GM21423 (cell line): ENCODE measurements around the gene CDKL5.
"Not testable (repeated sequence)": the region's sequence is repeated elsewhere in the genome, so short reads cannot be mapped to it uniquely, and the experiment has no call there.

Experiments used
- ATAC-seq: cut with Tn5 transposase; IDR thresholded peaks from one replicate; pipeline ENCODE4 v1.9.1; 2021; ENCODE audit warnings: mild to moderate bottlenecking, moderate library complexity; ENCODE audit not compliant: unreplicated experiment

CDKL5 gene

DNA sequence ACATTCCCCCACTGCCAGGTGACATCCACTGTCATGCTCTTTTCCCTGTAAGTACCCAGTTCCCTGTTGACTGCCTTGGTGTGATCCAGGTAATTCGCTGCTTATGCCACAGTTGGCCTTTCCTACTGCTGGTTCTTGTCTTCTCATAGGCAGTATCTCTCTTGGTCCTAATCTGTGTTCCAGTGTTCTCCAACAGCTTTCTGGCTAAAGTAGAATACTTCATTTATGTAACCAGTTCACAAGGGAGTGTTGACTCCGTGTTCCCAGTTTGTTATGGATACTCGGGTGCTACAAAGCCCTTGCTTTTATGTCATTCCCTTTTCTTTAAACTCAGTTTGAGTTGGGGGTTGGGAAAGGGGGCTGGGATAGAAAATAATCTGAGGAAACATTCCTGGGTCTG, 148.1 kb downstream of the CDKL5 start:
- no peak for ATAC-seq

DNA sequence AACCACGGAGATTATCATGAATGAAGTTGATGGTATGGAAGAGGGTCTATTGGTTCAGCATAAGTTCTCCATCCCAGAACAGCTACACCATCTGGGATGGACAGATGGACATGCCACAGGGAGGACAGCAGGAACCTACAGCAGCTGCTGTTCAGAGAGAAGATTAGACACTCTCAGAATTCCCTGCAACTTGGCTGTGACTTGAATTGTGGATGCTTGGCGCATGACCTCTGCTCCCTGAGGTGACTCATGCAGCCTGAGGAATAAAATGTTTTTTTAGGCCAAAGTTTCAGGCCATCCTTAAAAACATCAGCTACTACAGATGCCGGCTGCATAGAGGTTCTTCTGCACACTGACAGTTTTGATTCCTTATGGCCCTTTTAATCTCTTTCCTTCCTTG, 149.2 kb downstream of the CDKL5 start:
- ATAC-seq, result no peak

DNA sequence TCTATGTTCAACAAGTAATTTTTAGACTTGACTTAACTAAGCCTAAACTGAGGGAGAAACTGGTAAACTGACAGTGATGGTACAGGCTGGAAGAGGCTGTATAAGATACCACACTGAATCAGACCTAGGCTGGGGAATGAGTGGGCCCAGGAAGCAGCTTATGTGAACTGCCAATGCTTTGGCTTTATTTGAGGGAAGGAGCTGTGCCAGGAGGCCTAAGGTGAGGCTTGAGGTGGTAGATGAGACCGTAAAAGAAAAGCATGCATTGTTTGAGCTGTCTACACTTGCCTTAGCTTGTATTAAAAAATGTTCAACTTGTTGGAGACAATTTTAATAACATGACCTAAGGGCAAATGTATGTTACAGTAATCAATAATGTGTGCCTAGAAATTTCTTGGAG, 150.3 kb downstream of the CDKL5 start:
- ATAC-seq, result no peak

DNA sequence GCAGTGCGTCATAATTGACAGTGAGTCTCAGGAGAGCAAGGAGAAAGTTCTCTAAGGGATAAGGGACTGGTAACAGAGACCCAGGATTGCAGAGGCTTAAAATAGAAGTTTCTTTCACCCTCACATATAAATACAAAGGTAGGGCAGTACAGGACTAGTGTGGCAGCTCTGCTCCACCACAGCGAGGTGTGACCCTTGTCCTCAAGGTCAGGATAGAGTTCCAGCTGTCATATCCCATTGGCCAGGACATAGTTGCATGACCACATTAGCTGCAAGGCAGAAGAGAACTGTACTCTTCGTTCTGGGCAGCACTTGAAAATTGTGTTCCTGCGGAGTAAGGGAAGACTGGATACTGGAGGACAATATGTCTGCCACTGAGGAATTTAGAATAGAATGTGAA, 152.0 kb downstream of the CDKL5 start:
- ATAC-seq, result no peak

DNA sequence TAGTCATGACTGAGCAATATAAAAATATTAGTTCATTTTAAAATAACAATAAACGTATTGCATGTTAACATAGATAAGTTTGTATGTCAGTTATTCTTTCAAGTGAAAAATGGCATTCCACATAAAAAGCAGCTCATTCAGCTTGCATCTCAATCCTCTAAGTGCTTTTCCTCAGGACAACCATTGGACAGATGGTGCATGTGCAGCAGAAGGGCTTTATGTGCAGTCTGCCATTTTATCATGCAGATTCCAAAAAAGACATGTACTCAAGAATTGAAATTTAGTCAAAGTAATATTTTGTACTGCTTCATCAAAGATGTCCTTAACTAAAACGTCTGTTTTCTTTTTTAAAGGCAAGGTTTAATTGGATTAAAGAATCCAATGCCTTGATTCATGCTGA, 153.1 kb downstream of the CDKL5 start:
- ATAC-seq, result no peak

DNA sequence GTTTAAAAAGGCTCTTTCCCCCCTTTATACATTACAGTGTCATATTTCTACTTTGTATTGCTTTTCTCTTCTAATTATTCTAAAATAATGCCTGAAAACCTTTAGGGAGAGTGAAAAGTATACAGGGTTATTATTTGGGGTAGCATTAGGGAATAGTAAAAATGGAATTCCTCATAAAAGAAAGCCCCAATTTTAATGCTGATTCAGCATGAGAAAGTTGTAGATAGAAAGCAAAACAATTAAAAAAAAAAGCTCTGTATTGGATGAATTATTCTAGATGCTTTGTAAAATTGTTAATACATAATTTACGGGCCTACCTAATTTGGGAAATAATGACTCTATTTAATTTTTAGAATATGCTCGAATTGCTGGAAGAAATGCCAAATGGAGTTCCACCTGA, 154.1 kb downstream of the CDKL5 start:
- ATAC-seq, result no peak

DNA sequence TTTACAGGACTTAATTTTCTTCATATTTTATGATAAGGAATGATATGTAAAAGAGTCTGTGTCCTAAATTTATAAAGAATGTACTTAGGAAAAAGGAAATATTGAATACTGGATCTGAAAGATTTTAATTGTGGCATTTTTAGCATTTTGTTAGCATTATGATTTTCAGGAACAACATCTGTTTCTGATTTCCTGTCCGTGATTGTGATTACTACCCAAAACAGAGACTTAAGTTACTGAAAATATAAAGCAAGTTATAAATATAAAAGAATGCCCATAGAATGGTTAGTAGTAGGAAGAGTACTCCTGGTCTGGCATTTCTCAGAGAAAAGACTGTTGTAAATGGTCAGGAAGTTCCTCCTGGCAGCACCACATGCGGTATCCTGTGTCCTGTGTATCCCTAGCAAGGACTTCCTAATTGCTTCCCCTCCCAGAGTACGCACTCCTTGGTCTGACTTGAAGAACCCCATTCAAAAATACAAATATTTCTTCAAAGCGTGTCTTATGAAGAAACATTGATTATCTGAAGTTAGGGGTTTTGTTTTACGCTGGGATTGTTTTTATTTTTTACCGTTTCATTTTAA, 157.6 kb downstream of the CDKL5 start:
- no peak for ATAC-seq

DNA sequence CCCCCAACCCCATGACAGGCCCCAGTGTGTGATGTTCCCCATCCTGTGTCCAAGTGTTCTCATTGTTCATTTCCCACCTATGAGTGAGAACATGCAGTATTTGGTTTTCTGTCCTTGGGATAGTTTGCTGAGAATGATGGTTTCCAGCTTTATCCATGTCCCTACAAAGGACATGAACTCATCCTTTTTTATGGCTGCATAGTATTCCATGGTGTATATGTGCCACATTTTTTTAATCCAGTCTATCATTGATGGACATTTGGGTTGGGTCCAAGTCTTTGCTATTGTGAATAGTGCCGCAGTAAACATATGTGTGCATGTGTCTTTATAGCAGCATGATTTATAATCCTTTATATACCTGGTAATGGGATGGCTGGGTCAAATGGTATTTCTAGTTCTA, 163.9 kb downstream of the CDKL5 start:
- not testable (repeated sequence) for ATAC-seq

DNA sequence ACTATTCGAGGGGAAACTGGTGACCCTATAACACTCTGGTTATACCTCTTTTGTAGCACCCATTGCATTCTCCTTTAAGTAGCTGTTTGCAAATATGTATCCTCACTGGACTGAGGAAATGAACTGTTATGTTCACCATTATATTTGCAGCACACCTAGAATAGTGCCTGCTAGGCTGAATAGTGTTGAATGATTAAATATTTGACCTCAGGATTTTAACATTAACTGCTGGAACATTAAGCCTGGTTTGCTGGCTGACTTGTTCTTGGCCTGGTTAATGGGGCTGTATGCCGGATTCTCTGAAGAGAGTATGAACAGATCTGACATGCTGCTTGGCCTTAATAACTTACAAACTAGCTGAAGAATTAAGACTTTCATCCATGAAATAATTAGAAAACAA, 166.4 kb downstream of the CDKL5 start:
- ATAC-seq, result no peak

DNA sequence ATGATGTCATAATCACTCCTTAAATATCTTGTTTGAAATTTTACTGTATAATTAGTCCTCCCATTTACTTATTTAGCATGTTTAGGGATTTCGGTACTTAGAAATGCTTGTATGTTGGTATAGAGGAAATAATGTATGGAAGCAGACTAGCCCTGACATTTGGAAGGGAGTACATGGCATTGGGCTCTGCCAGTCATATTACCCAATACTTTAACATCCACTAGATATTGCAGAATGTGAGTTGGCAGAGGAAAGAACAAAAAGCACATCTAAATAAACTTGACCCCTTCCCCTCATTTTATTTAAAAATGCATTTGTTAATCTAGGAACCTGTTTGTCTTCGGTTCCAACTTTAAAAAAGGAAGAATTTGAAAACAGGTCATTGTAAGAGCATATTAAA, 168.7 kb downstream of the CDKL5 start:
- ATAC-seq, result no peak

DNA sequence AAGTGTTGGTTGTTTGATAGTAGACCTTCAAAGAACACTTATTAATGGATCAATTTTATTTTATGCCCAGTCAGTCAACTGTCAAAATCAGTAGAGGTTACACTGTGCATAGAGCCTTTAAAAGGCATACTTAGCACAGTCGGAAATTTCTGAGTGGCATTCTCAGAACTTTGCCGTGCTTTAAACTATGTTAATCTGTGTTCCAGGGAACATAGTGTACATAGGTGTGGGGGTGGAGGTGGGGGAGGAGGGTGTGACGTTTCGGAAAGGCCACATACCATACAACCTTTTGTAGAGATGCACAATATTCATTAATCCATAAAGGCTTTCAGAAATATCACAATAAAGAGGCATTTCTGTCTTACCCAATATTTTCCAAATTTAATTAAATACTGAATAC, 170.7 kb downstream of the CDKL5 start:
- no peak for ATAC-seq

DNA sequence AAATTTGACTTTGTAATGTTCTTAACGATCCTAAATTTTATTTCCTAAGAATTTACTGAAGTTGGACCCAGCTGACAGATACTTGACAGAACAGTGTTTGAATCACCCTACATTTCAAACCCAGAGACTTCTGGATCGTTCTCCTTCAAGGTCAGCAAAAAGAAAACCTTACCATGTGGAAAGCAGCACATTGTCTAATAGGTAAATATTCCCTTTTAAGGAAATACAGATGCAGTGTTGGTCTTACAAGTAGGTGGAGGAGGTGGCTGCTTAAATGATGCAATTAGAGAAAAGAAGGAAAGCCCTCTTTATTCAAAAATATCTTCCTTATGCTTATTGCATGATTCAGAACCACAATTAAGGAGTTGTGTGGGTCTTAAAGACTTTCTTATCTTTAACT, 173.0 kb downstream of the CDKL5 start:
- no peak for ATAC-seq

DNA sequence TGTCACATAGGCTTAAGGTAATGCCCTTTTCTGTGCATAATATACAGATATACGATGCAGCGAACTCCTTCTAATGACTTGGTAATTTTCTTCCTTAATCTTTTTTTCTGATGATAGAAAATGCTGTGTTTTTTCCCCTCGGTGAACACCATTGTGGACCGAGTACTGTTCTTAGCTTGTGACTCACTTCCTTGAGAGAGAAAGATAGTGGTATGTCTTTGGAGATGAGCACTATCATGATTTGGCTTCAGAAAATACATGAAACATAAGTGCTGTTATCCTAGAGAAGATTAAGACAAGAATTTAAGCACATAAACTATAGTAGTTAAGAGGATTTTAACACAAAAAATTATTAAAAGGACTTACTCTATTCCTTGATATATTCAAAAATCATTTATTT, 182.6 kb downstream of the CDKL5 start:
- ATAC-seq, result no peak

DNA sequence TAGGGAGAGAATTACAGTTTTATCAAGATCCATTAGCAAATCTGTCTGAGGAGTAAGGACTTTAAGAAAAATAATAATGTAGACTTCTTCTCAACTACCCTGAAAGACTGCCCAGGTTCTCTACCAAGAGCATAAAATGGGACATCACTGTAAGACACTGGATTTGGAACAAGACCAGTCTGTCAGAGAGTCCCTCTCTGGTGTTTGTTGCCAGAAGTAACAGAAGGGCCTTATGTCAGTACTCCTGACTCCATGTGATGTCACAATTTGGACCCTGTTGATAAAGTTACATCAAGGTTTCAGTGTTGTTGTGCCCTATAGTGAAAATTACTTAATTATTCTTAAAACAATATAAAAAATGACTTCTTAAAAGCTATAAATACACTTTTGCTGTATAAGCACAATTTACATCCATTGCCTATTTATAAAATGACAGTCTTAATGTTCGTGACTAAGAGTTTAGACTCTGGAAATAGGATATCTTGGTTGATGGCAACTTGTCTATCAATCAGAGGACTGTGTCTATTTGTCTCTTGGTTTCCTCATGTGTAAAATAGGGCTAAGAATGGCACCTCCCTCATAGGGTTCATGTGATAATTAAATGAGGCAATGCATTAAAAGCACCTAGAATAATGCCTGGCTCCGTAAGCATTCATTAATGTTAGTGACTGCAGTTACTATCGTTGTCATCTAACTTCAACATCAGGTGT, 188.7 kb downstream of the CDKL5 start:
- no peak for ATAC-seq

DNA sequence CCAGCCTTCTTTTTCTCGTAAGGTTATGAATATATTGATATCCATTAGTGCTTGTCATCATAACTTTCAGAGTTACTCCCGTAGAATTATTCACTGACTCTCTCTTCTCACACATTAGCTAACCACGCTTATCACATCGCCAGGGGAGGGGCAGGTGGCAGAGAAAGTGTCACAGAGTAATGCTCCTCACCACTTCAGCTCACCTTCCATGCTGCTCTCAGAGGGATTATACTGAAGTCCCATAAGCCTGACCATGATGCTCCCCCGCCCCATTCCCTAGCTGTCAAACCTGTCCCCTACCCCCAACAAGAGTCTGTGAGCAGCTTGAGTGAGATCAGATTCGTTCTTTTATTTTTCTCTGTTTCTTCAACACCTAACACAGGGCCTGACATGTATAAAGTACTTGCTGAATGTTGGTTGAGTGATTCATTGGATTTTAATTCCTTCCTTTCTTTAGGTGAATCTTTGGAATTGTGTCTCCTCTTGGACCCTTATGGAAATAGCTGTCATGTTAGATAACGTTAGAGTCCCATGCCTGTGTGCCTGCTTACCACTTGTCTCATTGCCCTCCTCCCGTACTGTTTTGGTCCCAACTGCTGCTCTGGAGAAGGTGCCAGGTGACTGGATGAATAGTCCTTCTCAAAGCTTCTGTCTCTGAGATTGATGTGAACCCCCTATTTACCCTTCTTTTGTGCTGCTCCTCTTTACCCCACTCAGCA, 191.4 kb downstream of the CDKL5 start:
- ATAC-seq, result no peak

DNA sequence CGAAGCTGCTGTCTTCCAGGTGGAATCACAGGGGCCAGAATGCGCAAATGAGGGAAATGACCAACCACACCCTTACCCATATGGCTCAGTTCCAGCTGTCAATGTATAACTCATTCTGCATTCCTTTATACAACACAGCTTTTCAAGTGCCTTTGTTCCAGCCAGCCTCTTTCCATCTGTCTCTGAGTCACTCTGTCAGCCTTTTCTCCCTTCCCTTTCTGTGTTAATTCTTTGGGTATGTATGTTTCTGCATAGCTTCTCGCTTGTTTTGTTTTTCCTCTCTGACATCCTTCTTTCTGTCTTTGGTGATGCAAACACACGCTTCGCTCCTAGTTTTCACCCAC, 192.0 kb downstream of the CDKL5 start:
- no peak for ATAC-seq

DNA sequence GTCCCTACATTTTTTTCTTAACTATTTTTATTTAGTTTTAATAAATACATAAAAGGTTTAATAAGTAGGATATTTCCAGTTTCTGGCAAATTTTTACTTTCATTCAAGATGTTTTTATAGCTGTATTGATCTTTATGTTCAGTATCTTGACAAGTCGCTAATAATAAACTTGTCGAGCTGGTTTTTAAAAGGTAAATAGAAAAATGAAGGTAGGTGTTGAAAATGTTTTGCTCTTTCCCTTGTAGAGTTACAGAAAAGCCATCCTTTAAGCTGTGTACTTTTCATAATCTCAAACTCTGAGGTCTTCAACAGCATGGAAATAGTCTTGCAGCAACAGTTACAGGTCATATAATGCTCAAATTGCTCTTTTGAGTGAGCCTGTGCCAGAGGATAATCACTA, 193.9 kb downstream of the CDKL5 start:
- ATAC-seq, result no peak

DNA sequence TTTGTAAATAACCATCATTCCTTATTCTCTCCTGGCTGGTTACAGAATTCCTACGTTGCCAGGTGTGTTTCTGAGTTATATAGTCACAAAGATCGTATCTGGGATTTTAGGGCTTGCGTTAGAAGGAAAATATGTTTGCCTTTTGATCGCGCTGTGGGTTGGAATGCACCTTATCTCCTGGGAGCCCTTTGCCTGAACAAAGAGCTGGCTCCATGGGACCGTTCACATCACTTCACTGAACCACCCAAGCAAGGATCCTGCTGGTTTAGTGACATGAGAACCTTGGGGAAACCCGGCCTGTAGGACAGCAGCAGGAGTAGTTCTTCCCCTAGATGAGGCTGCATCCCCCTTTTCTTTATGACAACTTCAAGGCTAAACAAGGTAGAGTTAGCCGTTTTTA, 194.9 kb downstream of the CDKL5 start:
- no peak for ATAC-seq

DNA sequence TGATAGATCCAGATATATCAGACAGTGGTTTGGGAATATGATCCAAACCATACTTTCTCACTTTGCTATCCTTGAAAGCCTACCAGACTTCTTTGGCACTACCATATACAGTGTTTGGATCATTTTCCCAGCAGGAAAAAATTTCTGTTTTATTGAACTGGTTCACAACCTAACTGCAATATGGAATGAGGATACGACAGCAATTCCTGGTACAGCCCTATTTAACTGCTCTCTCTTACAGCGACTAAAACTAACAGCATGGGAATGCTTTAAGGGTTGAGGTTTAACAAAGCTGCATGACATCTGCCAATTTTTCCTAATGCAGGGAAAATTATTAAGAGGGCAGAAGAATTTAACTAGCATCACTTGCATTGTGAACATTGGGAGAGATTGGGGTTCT, 199.2 kb downstream of the CDKL5 start:
- ATAC-seq, result no peak

DNA sequence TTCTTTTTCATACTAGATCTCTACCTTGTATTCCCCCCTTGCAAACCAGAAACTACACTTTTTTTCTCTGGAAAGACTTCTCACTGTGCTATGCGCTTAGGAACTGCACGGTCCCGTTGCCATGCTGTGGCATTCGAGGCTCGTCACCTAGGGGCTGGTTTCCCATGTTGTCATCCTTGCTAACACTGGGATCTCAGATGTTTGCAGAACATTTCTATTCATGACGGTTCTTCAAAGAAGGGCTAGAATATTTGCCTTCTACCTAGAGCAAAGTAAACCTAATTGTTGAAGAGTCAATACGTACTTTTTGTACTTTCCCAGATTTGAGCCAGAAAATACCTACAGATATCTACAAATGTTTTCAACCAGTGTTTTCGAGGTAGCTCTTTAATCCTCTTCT, 205.5 kb downstream of the CDKL5 start:
- no peak for ATAC-seq

DNA sequence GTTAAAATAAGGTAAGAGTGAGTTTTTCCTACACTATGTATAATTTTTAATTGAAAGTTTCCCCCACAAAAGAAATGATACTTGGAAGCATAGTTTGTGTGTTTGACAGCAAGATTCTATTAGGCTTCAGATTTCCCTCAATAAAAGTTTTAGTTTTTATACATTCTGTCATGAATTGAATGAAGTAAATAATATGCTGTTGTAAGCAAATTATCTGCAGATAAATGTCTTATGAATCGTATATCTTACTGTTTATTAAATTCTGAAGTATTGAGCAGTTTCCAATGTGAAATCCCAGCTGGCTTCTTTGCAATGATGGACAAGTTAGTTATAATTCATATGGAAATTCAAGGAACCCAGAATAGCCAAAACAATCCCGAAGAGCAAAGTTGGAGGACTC, 213.0 kb downstream of the CDKL5 start:
- no peak for ATAC-seq

DNA sequence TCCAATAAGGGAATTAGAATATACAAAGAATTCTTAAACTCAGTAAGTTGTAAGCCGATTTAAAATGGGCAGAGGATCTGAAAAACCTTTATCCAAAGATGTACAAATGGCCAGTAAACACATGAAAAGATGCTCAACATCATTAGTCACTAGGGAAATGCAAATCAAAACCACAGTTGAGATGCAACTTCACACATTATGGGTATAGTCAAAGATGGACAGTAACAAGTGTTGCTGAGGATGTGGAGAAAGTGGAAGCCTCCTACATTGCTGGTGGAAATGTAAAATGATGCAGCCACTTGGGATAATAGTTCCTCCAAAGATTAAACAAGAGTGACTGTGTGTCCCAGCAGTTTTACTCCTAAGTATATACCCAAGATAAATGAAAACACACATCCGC, 213.9 kb downstream of the CDKL5 start:
- ATAC-seq, result no peak

DNA sequence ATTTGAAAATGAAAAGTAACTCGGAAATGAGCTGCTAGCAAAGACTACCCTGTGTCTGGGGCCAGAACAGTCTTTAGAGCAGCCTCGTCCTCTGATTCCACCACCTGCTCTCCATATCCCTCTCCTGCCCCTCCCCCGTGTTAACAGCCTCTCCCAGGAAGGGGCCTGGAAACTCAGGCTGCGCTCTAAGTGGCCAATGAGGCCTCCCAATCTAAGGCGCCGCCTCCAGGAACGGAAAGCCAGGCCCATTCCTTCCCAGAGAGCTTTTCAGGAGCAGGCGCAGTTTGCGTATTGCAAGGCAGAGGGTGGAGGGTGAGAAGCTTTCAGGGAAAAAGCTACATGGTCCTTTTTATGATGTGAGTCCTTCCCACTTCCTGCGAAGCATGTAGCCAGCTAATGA, 215.3 kb downstream of the CDKL5 start:
- ATAC-seq, result no peak
